Stimulated activated CD8-positive, alpha-beta memory T cell treated with anti-CD3 and anti-CD28 coated beads, Interleukin-15, amount 100 ng/mL, for 48 hours (primary cell): Measurements from ENCODE around the gene HOXD12.

Experiments
- DNase-seq, 2 donors: peaks; one replicate each; pipeline ENCODE4 v3.0.0-alpha.2; 2020; ENCODE audit warnings: low read depth in 2 of 2

Gene HOXD12

GRCh38 chr2:176148751-176149421 is 49.3 kb downstream of the HOXD12 start:
- no peak for DNase-seq

GRCh38 chr2:176149481-176149938 is 49.9 kb downstream of the HOXD12 start:
- DNase-seq: no peak

- DNase-seq: no peak
Observed at GRCh38 chr2:176149939-176150583, 50.5 kb downstream of the HOXD12 start.

- no peak for DNase-seq
Observed at GRCh38 chr2:176150584-176151441, 51.2 kb downstream of the HOXD12 start.

GRCh38 chr2:176151442-176152287 is 52.1 kb downstream of the HOXD12 start, which contains the start of gene HOXD4:
Gene HOXD4, plus strand, starts transcription at chr2:176151550. Its CDS starts 84 bp downstream, at chr2:176151634.
- DNase-seq: no peak
